ENCODE data around the gene RPS25. TPM values are rescaled to one million over a fixed set of nuclear protein-coding genes. Genes with fewer than 3 reads are reported as not detected.

Gene RPS25
- polyA plus RNA-seq, 1 of the 3 experiments (the other 2 are of a cell fraction) = 2,688 TPM

- Histone ChIP-seq H4K20me1 (ENCODE audit: insufficient read depth) (peaks cover 11% of the 10 kb centered on the region), H3K9me3 (no peaks in the 10 kb centered on the region), H3K9ac (no peak overlapping the region), H3K27me3 (ENCODE audit: insufficient read depth) (no peaks in the 10 kb centered on the region), H3K27ac (ENCODE audit: low read depth in 2 of 2, low read length in 1 of 2) (peak overlapping the region; percentile 4 to 23; a peak in 2 of 4 replicates), H3F3A (replicated peaks; ENCODE audit: insufficient read depth) (peaks cover 47% of the 10 kb centered on the region), H3K79me2 (ENCODE audit: insufficient read depth) (peaks cover 29% of the 10 kb centered on the region), H3K4me3 (ENCODE audit: low read depth in 2 of 2, low read length in 1 of 2) (no peak overlapping the region), H3K4me2 (no peak overlapping the region), H3K9me2 (no peaks in the 10 kb centered on the region), H3K4me1 (ENCODE audit: control insufficient read depth in 1 of 2, insufficient read depth in 2 of 2, low read depth in 1 of 2, low read length in 1 of 2) (peaks cover 7 to 9% of the 10 kb centered on the region in 2 experiments; a peak in 2 of 4 replicates), H3K36me3 (replicated peaks in 1 of 2; ENCODE audit: control insufficient read depth in 1 of 2, insufficient read depth in 2 of 2, low read length in 1 of 2) (peaks cover 46 to 54% of the 10 kb centered on the region in 2 experiments), H2AFZ (ENCODE audit: low read depth) (no peak overlapping the region)
- TF ChIP-seq MXI1 (IDR thresholded peaks at IDR 0.05; ENCODE audit: low read depth, low read length) (no peak), FOXM1 (IDR thresholded peaks at IDR 0.05; ENCODE audit: low read depth) (no peak), ELF1 (IDR thresholded peaks at IDR 0.05) (no peak), RXRA (IDR thresholded peaks at IDR 0.05; ENCODE audit: borderline replicate concordance, low read depth) (no peak), POLR2AphosphoS5 (IDR thresholded peaks at IDR 0.05; ENCODE audit: low read depth, low read length) (no peak), ZBTB33 (IDR thresholded peaks at IDR 0.05; ENCODE audit: borderline replicate concordance, low read depth) (no peak), GABPA (IDR thresholded peaks at IDR 0.05; ENCODE audit: low read depth) (no peak), EZH2phosphoT487 (IDR thresholded peaks at IDR 0.05; ENCODE audit: borderline replicate concordance, low read depth) (no peak), GATA2 (CRISPR knock-in tag; IDR thresholded peaks at IDR 0.05) (no peak), TAF1 (IDR thresholded peaks at IDR 0.05; ENCODE audit: borderline replicate concordance, low read depth, low read length) (no peak), JUND (IDR thresholded peaks at IDR 0.05) (no peak), RCOR1 (IDR thresholded peaks at IDR 0.05; ENCODE audit: low read length) (no peak), YY1 (IDR thresholded peaks at IDR 0.05; ENCODE audit: low read depth) (no peak), TCF12 (IDR thresholded peaks at IDR 0.05) (no peak)
- TF ChIP-seq, protein P1, sequence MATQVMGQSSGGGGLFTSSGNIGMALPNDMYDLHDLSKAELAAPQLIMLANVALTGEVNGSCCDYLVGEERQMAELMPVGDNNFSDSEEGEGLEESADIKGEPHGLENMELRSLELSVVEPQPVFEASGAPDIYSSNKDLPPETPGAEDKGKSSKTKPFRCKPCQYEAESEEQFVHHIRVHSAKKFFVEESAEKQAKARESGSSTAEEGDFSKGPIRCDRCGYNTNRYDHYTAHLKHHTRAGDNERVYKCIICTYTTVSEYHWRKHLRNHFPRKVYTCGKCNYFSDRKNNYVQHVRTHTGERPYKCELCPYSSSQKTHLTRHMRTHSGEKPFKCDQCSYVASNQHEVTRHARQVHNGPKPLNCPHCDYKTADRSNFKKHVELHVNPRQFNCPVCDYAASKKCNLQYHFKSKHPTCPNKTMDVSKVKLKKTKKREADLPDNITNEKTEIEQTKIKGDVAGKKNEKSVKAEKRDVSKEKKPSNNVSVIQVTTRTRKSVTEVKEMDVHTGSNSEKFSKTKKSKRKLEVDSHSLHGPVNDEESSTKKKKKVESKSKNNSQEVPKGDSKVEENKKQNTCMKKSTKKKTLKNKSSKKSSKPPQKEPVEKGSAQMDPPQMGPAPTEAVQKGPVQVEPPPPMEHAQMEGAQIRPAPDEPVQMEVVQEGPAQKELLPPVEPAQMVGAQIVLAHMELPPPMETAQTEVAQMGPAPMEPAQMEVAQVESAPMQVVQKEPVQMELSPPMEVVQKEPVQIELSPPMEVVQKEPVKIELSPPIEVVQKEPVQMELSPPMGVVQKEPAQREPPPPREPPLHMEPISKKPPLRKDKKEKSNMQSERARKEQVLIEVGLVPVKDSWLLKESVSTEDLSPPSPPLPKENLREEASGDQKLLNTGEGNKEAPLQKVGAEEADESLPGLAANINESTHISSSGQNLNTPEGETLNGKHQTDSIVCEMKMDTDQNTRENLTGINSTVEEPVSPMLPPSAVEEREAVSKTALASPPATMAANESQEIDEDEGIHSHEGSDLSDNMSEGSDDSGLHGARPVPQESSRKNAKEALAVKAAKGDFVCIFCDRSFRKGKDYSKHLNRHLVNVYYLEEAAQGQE (IDR thresholded peaks at IDR 0.05; ENCODE audit: low read depth, low read length) = no peak
- TF ChIP-seq, protein P2, sequence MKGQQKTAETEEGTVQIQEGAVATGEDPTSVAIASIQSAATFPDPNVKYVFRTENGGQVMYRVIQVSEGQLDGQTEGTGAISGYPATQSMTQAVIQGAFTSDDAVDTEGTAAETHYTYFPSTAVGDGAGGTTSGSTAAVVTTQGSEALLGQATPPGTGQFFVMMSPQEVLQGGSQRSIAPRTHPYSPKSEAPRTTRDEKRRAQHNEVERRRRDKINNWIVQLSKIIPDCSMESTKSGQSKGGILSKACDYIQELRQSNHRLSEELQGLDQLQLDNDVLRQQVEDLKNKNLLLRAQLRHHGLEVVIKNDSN (IDR thresholded peaks at IDR 0.05; ENCODE audit: borderline replicate concordance, low read depth) = no peak
- no peak for DNase-seq
- 93% methylated on average over 6 of the region's 6 CpGs for WGBS (ENCODE audit: low lambda C conversion rate)
- ChIA-PET CTCF (interaction anchor here (0.8 kb wide), 1 partner anchor 14 kb away, joined by 3 read pairs; the partner anchor contains the start of gene CENATAC), POLR2A (no interaction called here)
Measured at GRCh38 chr11:119011476-119012053, 6.6 kb downstream of the RPS25 start.

All from SK-N-SH (cell line).